ENCODE results near the gene LPCAT1.

DNA sequence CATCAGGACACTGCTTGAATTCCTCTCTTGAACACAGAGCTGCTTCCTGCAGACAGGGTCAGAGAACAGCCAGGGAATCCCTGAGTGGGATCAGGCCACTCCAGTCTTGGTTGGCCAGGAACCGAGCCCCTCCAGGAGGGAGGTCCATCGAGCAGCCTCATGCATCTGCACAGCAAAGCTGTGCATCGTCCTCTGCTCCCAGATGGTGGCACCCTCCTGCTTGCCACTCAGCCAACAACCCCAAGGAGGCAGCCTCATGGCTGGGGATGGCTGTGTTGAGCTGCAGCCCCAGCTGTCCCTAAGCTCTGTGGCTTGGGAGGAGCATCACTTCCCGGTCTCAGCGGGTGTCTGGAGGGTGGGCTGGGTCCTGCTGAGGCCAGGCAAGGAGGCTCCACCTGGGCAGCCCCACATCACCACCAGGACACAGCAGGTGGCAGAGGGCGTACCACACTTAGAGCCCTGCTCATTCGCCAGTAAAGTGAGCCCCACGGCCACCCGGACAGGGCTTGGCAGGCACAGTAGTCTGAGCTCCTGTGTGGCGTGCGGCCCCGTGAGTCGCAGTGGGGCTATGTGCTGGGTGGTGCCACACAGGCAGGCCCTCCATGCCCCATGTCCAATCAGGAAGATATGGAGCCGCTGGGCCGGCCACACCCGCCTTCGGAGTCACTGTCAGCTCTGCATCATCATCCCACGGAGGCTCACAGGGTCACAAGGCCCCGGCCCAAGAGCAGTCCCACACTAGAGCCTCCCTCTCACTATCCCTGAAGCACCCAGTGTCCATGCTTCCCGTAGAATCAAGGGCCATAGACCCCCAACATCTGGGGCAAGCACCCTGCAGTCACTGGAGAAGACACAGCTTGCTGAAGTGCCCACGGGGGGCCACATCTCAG, 11.9 kb downstream of the LPCAT1 start:
- TF ChIP-seq, protein P1, sequence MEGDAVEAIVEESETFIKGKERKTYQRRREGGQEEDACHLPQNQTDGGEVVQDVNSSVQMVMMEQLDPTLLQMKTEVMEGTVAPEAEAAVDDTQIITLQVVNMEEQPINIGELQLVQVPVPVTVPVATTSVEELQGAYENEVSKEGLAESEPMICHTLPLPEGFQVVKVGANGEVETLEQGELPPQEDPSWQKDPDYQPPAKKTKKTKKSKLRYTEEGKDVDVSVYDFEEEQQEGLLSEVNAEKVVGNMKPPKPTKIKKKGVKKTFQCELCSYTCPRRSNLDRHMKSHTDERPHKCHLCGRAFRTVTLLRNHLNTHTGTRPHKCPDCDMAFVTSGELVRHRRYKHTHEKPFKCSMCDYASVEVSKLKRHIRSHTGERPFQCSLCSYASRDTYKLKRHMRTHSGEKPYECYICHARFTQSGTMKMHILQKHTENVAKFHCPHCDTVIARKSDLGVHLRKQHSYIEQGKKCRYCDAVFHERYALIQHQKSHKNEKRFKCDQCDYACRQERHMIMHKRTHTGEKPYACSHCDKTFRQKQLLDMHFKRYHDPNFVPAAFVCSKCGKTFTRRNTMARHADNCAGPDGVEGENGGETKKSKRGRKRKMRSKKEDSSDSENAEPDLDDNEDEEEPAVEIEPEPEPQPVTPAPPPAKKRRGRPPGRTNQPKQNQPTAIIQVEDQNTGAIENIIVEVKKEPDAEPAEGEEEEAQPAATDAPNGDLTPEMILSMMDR (IDR thresholded peaks at IDR 0.05) = no peak
- TF ChIP-seq POLR2A (IDR thresholded peaks at IDR 0.05) (no peak), POLR2AphosphoS5 (IDR thresholded peaks at IDR 0.05) (no peak)

All from breast epithelium (tissue), 3 donors.